ENCODE results near the gene SCN3A. TPM values are rescaled to one million over a fixed set of nuclear protein-coding genes. Genes with fewer than 3 reads are reported as not detected.

SCN3A gene
- total RNA-seq, 1 experiment from 2014 or later = not detected

- DNase-seq = peak; percentile 74 to 84
- peaks cover 21% of the 10 kb centered on the region for H3K4me1 ChIP-seq
- BruUV-seq (replicated peaks) = no TSS peak
- no peaks in the 10 kb centered on the region for H3K36me3 ChIP-seq (ENCODE audit: control insufficient read depth, insufficient read depth, low read length)
- H3K36me3 Mint-ChIP-seq (ENCODE audit: insufficient read depth, unreplicated experiment) = no peaks in the 10 kb centered on the region
- H3K27me3 Mint-ChIP-seq (ENCODE audit: insufficient read depth, unreplicated experiment) = no peaks in the 10 kb centered on the region
- peak overlapping the region; percentile 51 for H3K27ac Mint-ChIP-seq (ENCODE audit: unreplicated experiment)
- peaks cover 21% of the 10 kb centered on the region for H3K4me1 Mint-ChIP-seq (ENCODE audit: low read depth, unreplicated experiment)
- ChIA-PET POLR2A (no interaction called here), CTCF (no interaction called here)
- no peaks in the 10 kb centered on the region for H3K9me3 Mint-ChIP-seq (ENCODE audit: unreplicated experiment)
- H3K9me3 ChIP-seq = peaks cover 2% of the 10 kb centered on the region; the same call in 1 of the 2 replicates
- TF ChIP-seq, protein P1, sequence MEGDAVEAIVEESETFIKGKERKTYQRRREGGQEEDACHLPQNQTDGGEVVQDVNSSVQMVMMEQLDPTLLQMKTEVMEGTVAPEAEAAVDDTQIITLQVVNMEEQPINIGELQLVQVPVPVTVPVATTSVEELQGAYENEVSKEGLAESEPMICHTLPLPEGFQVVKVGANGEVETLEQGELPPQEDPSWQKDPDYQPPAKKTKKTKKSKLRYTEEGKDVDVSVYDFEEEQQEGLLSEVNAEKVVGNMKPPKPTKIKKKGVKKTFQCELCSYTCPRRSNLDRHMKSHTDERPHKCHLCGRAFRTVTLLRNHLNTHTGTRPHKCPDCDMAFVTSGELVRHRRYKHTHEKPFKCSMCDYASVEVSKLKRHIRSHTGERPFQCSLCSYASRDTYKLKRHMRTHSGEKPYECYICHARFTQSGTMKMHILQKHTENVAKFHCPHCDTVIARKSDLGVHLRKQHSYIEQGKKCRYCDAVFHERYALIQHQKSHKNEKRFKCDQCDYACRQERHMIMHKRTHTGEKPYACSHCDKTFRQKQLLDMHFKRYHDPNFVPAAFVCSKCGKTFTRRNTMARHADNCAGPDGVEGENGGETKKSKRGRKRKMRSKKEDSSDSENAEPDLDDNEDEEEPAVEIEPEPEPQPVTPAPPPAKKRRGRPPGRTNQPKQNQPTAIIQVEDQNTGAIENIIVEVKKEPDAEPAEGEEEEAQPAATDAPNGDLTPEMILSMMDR (IDR thresholded peaks at IDR 0.05; ENCODE audit: insufficient read depth in 1 of 2, low read depth in 1 of 2, low read length in 1 of 2, severe bottlenecking in 1 of 2, unreplicated experiment in 1 of 2) = no peak
- intact Hi-C loops (cut with micrococcal nuclease; ENCODE audit: unreplicated experiment) = loop anchor here (5.0 kb wide), 1 partner anchor 51 kb away; no protein-coding TSS in a partner anchor
- no peak overlapping the region for H3K4me3 ChIP-seq (ENCODE audit: low read depth, low read length)
- H3K27me3 ChIP-seq (replicated peaks; ENCODE audit: control insufficient read depth, insufficient read depth, low read length) = no peaks in the 10 kb centered on the region
- H3K4me3 Mint-ChIP-seq (ENCODE audit: unreplicated experiment) = peak overlapping the region; percentile 43
These were observed 136.0 kb downstream of the SCN3A start for GRCh38 chr2:165067643-165068486.

DNA sequence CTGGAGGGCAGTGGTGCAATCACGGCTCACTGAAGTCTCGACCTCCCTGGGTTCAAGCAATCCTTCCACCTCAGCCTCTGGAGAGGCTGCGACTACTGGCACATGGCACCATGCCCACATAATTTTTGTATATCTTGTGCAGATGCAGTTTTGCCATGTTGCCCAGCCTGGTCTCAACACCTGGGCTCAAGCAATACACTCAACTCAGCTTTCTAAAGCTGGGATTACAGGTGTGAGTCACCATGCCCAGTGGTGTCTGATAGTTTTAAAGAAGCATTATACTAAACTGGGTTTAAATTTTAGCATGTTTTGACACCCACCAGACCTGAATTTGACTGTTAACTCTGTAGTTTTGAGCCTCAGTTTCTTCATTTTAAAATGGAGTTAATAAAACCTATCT lies 139.1 kb downstream of the SCN3A start:
- Mint-ChIP-seq H3K4me1 (ENCODE audit: low read depth, unreplicated experiment) (peaks cover 21% of the 10 kb centered on the region), H3K4me3 (ENCODE audit: unreplicated experiment) (no peak overlapping the region), H3K9me3 (ENCODE audit: unreplicated experiment) (no peaks in the 10 kb centered on the region), H3K27ac (ENCODE audit: unreplicated experiment) (no peak overlapping the region), H3K27me3 (ENCODE audit: insufficient read depth, unreplicated experiment) (no peaks in the 10 kb centered on the region), H3K36me3 (ENCODE audit: insufficient read depth, unreplicated experiment) (no peaks in the 10 kb centered on the region)
- no peaks in the 10 kb centered on the region for H3K9me3 ChIP-seq
- ChIA-PET CTCF (no interaction called here), POLR2A (no interaction called here)
- TF ChIP-seq, protein P1 (IDR thresholded peaks at IDR 0.05; ENCODE audit: insufficient read depth in 1 of 2, low read depth in 1 of 2, low read length in 1 of 2, severe bottlenecking in 1 of 2, unreplicated experiment in 1 of 2) = no peak
- no peak overlapping the region for H3K4me3 ChIP-seq (ENCODE audit: low read depth, low read length)
- no TSS peak for BruUV-seq (replicated peaks)
- intact Hi-C loops (cut with micrococcal nuclease; ENCODE audit: unreplicated experiment) = loop anchor here (1.0 to 5.0 kb wide), 2 partner anchors 9 to 47 kb away; no protein-coding TSS in a partner anchor
- no peak for DNase-seq
- peaks cover 21% of the 10 kb centered on the region for H3K4me1 ChIP-seq
- H3K36me3 ChIP-seq (ENCODE audit: control insufficient read depth, insufficient read depth, low read length) = no peaks in the 10 kb centered on the region
- no peaks in the 10 kb centered on the region for H3K27me3 ChIP-seq (replicated peaks; ENCODE audit: control insufficient read depth, insufficient read depth, low read length)

GRCh38 chr2:165060411-165060810 lies 143.4 kb downstream of the SCN3A start:
- H3K4me1 Mint-ChIP-seq (ENCODE audit: low read depth, unreplicated experiment) = peaks cover 3% of the 10 kb centered on the region
- H3K4me3 ChIP-seq (ENCODE audit: low read depth, low read length) = no peak overlapping the region
- H3K27me3 ChIP-seq (replicated peaks; ENCODE audit: control insufficient read depth, insufficient read depth, low read length) = no peaks in the 10 kb centered on the region
- TF ChIP-seq, protein P1 (IDR thresholded peaks at IDR 0.05; ENCODE audit: insufficient read depth in 1 of 2, low read depth in 1 of 2, low read length in 1 of 2, severe bottlenecking in 1 of 2, unreplicated experiment in 1 of 2) = no peak
- peaks cover 10% of the 10 kb centered on the region; the same call in 1 of the 2 replicates for H3K4me1 ChIP-seq
- no TSS peak for BruUV-seq (replicated peaks)
- no peak for DNase-seq
- H3K4me3 Mint-ChIP-seq (ENCODE audit: unreplicated experiment) = no peak overlapping the region
- ChIA-PET POLR2A (no interaction called here), CTCF (no interaction called here)
- no peaks in the 10 kb centered on the region for H3K9me3 ChIP-seq
- H3K27me3 Mint-ChIP-seq (ENCODE audit: insufficient read depth, unreplicated experiment) = no peaks in the 10 kb centered on the region
- H3K9me3 Mint-ChIP-seq (ENCODE audit: unreplicated experiment) = no peaks in the 10 kb centered on the region
- intact Hi-C loops (cut with micrococcal nuclease; ENCODE audit: unreplicated experiment) = no loop called here
- H3K27ac Mint-ChIP-seq (ENCODE audit: unreplicated experiment) = no peak overlapping the region
- no peaks in the 10 kb centered on the region for H3K36me3 Mint-ChIP-seq (ENCODE audit: insufficient read depth, unreplicated experiment)
- no peaks in the 10 kb centered on the region for H3K36me3 ChIP-seq (ENCODE audit: control insufficient read depth, insufficient read depth, low read length)
